GM11168 (cell line): ENCODE results near the gene C13orf46.

Source experiments
- in situ Hi-C: fragments of 300-500 bp; cut with MboI; formaldehyde crosslinking; loops from one replicate; pipeline ENCODE4 v1.12.0; 2022; ENCODE audit warnings: low sequenced_read_pairs; ENCODE audit not compliant: unreplicated experiment

Gene C13orf46

DNA sequence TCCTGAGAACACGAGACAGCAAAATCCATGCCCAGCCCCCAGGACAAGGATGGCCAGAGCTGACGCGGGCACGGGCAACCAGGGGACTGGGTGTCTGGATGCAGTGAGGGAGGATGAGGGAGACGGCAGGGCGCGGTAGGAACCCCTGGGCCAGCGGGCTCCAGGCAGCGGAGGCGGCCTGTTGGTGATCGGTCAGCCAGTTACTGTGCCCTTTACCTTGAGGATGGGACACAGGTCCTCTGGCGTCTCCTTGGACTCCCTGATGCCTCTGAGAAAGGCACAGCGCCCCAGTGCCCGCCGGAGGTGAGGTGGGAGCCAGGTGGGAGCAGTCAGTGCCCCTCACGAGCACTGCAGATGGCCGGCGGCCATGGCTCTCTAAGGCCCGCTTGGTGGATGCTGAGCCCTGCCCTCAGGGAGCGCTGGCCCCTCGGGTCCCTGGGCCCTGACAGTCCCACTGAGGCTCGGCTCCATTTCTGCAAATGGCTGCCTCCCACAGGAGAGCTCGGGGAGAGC is 31.2 kb downstream of the C13orf46 start:
- in situ Hi-C loops = no loop called here

DNA sequence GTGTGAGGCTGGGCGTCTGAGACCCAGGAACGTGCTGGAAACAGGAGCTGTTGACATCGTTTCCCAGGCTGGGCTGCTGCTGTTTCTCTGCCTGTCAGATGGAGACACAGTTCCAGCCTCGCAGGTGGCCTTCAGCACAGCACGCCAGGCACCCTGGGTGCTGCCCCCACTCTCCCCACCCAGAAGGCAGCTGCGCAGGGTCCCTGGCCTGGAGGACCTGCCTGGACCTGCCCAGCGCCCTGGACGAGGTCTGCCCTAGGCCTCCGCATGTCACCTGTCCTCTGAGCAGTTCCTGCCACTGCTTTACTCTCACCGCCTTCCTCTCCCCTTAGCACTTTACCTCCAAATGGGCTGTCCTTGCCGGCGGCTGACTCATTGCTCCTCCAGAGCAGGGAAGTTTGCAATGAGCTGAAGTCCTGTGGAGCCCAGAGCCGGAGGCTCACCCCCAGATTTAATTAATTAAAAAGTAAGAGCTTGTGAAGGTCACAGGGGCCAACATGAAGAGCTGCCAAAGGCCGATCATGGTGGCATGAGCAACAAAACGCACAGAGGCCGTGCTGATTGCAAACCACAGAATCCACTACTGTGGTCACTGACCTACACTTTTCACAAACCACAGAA is 32.2 kb downstream of the C13orf46 start:
- in situ Hi-C loops = no loop called here

DNA sequence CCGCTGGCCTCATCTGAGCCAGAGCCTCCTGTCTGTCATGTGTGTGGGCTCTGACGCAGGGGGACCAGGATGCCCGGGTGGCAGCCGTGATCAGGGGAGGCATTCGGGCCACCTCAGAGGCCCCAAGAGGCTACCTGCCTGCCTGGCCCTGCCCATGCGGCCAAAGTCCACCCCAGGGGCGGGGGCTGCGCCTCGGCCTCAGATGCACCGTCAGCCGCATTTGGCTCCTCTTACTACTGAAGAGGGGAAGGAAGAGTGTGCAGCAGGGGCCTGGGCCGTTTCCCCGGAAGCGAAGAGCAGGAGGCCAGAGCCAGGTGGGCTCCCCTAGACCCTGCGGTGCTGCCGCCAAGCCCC is 34.0 kb downstream of the C13orf46 start:
- in situ Hi-C loops = no loop called here

DNA sequence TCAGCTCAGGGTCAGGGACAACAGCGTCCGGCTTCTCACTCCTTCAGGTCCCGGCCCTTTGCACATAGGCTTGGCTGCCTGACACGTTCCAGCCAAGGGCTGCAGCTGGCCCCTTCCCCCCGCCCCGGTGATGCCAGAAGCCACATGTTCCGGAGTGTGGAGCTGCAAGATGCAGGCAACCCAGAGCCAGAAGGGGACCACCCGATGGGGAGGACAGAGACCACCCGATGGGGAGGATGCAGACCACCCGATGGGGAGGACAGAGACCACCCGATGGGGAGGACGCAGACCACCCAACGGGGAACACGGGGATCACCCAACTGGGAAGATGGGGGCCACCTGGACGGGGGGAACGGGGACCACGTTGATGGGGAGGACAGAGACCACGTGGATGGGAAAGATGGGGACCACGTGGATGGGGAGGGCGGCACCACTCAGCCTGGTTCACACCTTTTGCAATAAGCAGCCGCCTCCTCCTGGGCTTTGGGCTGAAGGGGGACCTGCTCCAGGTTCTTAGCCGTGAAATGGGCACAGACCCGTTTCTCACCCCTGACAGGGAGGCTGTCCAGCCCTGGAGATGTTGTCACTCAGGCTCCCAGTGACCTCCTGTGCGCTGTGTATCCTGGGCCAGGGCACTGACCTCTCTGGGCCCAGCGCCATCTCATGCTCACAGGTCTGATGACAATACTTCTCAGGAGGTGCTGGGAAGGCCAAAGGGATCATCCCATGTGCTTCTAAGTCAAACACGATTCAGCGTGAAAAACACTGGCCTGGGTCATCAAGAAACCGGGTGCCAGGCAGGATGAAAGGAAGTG is 34.5 kb downstream of the C13orf46 start:
- in situ Hi-C loops = no loop called here

- in situ Hi-C loops = no loop called here
Observed at GRCh38 chr13:113938716-113939115, 35.2 kb downstream of the C13orf46 start.

DNA sequence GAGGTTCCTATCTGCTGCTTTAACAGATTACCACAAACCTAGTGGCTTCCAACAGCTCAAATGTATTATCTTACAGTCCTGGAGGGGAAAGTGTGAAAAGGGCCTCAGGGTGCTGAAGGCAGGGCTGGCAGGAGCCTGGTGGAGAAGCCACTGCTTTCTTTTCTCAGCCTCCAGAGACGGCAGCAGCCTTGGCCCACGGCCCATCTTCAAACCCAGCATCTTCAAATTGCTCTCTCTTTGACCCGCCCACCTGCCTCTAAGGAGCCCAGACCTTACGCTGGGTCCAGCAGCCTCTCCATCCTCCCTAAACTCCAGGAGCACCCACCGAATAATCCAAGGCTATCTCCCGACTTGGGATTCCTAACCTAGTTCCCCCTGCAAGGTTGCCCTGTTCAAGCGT is 35.6 kb downstream of the C13orf46 start:
- in situ Hi-C loops = no loop called here

GRCh38 chr13:113937527-113938180 is 36.2 kb downstream of the C13orf46 start:
- in situ Hi-C loops = no loop called here

GRCh38 chr13:113937073-113937472 is 36.8 kb downstream of the C13orf46 start:
- in situ Hi-C loops = no loop called here

DNA sequence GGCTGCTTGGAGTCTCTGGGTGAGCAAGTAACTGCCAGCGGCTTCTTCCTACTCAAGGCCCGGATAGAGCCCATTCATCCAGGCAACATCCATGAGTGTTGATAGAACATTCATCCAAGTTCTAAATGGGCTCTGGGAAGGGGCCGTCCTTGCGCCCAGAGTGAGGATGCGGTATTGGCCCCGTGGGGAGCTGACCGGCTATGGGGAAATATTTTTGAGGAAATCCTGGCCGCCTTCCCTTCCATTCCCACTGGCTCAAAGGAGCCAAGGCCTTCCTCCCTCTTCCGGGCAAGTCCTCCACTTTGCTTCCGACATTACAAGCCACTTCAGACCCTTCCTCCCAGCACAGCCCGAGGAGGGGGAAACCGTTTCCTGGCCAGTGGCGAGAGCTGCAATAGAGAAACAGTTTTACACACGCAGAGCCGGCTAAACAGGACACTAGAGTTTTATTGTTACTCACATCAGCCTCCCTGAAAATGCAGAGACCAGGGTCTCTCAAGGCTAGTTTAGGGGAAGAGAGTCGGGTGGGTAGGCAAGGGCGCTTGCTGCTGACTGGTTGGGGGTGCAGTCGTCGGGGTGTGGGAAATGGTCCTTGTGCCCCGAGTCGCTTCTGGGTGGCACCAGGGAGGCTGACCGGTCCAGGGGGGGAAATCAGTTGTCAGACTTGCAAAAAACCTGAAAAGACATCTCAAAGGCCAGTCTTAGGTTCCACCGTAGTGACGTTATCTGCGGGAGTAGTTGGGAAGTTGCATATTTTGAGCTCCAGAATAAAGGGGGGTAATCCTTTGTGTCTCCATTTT is 37.5 kb downstream of the C13orf46 start:
- in situ Hi-C loops = no loop called here

DNA sequence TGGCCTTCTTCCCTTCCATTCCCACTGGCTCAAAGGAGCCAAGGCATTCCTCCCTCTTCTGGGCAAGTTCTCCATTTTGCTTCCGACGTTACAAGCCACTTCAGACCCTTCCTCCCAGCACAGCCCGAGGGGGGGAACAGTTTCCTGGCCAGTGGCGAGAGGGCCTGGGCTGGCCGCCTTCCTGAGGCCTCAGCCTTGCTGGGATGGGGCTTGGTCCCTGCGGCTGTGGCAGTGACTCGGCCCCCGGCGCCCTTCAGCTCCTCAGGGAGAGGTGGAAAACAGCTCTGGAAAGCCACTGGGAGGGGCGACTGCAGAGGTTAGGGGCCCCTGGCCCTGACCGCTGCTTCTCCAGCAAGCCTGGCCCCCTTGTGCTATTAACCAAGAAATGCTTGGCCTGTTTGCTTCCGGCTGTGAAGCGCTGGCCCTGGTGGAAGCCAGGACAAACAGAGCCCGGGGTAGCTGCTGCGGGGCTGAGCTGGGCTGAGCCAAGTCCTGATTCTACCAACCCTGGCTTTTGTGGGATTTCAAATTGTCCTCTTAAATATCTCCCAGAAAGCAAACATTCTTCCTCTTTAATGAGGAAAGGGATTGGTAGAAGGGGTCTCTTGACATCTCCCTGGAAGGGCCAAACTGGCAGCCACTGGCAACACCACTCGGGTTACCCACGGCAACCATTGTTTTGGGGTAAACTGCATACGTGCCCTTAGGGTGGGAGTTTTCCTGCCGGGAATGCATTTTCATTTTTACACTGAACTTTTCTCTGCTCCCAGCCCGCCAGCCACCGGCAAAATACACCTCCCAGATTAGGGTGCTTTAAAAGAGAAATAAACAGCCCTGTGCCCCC is 38.7 kb downstream of the C13orf46 start:
- in situ Hi-C loops = no loop called here

DNA sequence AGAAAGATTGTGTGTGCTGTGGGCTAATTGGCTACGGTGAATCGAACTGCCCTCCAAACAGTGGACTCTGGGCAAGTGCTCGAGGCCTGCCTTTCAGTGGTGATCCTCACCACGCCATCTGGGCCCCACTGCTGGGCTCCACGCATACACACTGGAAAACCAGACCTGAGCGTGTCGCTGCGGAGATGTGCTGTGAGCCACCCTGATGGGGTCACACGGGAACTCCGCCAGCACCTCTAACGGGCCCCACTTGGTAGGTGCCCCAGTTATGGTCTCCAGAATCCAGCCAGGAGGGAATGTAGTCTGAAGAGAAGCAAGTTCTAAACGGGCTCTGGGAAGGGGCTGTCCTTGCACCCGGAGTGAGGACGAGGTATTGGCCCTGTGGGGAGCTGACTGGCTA is 39.3 kb downstream of the C13orf46 start:
- in situ Hi-C loops = no loop called here

- in situ Hi-C loops = no loop called here
Observed at GRCh38 chr13:113933901-113934300, 40.0 kb downstream of the C13orf46 start.

GRCh38 chr13:113931841-113932459 is 41.9 kb downstream of the C13orf46 start:
- in situ Hi-C loops = no loop called here

DNA sequence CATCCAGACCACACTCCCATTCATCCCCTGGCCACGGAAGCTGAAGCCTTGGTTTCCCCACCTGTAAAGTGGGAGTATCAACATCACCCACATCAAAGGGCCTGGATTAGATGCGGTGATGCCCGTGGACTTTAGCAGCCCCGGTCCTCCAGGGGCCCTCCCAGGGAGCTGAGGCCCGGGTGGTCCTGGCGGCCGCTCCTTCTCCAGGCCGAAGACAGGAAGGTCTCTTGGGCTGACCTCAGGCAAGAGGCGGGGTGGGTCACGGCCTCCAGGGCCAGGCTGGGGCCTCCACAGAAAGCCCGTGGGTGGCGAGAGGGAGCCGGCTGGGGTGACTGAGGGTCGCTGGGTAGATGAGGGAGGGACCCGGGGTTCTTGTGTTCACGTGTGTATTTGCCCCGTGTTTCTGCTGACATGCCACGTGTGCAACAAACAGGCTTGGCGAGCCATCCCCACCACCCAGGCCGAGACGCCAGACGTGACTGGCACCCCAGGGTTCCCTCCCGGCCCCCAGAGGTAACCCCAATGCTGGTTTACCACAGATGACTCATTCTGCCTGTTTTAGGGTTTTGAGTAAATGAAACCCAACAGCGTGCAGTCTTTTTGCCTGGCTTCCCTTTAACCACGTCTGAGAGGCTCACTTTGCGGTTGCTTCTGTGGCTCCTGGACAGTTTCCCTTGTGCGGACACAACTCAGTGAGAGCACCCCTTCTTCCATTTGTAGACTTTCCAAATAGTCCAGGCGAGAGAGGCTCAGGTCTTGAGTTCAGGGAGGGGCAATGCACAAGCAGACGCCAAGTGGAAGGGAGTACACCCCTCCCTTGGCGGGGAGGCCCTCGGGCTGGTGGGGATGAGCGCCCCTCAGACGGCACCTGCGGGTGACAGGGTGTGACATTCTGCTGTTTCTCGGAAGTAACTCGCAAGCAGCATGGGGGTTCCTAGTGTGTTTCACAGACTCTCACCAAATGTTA is 42.9 kb downstream of the C13orf46 start:
- in situ Hi-C loops = no loop called here

- in situ Hi-C loops = no loop called here
Observed at GRCh38 chr13:113929628-113930615, 44.0 kb downstream of the C13orf46 start.

- in situ Hi-C loops = no loop called here
Observed at GRCh38 chr13:113928685-113929627, 44.9 kb downstream of the C13orf46 start.
